ENCODE measurements around the gene SLAMF6. TPM values are rescaled to one million over a fixed set of nuclear protein-coding genes. Genes with fewer than 3 reads are reported as not detected.

The SLAMF6 gene
- total and polyA plus RNA-seq, 2 experiments from 2014 or later = not detected

DNA sequence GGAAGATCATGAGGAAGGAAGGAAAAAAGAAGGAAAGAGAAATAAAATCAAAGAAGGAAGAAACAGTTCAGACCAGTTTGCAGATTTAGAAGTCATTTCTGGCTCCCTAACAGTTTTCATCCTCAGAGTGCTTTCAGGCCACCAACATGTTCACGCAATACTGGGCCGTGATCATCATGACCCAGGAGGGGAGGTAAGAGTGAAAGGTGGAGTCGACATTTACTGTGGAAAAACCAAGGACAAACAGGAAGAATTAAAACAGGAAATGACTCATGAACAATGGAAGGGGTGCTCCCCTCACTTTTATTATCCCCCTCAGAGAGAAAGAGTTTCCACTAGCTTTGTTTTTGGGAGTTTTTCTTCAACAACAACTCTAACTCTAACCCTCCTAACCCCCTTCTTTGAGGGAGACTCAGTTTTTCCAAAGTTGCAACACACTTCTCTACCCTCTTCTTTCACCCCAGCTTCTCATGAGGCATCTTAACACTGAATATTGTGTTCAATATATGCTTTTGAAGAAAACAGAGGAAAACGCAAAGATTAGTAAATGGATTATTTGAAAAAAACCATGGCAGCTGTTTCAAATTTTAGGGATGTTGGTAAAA lies 62.3 kb downstream of the SLAMF6 start:
- no peak for DNase-seq (ENCODE audit: low spot score)
- no peaks in the 10 kb centered on the region for H3K9me3 ChIP-seq (ENCODE audit: low read depth)
- H4K20me1 ChIP-seq (ENCODE audit: insufficient read depth, poor library complexity, severe bottlenecking) = no peaks in the 10 kb centered on the region
- WGBS (ENCODE audit: low lambda C conversion rate, missing lambda C conversion rate) = 72% methylated on average over 4 of the region's 4 CpGs
- H3K4me2 ChIP-seq = no peak overlapping the region
- H2AFZ ChIP-seq = no peak overlapping the region
- no peaks in the 10 kb centered on the region for H3K79me2 ChIP-seq
- TF ChIP-seq EZH2 (IDR thresholded peaks at IDR 0.05; ENCODE audit: borderline replicate concordance) (no peak), EZH2phosphoT487 (IDR thresholded peaks at IDR 0.05; ENCODE audit: low read depth, severe bottlenecking, unreplicated experiment) (no peak)
- TF ChIP-seq, protein P1, sequence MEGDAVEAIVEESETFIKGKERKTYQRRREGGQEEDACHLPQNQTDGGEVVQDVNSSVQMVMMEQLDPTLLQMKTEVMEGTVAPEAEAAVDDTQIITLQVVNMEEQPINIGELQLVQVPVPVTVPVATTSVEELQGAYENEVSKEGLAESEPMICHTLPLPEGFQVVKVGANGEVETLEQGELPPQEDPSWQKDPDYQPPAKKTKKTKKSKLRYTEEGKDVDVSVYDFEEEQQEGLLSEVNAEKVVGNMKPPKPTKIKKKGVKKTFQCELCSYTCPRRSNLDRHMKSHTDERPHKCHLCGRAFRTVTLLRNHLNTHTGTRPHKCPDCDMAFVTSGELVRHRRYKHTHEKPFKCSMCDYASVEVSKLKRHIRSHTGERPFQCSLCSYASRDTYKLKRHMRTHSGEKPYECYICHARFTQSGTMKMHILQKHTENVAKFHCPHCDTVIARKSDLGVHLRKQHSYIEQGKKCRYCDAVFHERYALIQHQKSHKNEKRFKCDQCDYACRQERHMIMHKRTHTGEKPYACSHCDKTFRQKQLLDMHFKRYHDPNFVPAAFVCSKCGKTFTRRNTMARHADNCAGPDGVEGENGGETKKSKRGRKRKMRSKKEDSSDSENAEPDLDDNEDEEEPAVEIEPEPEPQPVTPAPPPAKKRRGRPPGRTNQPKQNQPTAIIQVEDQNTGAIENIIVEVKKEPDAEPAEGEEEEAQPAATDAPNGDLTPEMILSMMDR (IDR thresholded peaks at IDR 0.05; ENCODE audit: poor library complexity) = no peak
- no peak overlapping the region for H3K4me3 ChIP-seq
- no peaks in the 10 kb centered on the region for H3K9me2 ChIP-seq (replicated peaks; ENCODE audit: insufficient read depth)
- no peaks in the 10 kb centered on the region for H3K4me1 ChIP-seq (ENCODE audit: insufficient read depth)
- no peak overlapping the region for H3K27ac ChIP-seq
- no peaks in the 10 kb centered on the region for H3K27me3 ChIP-seq
- H3K36me3 ChIP-seq (replicated peaks; ENCODE audit: insufficient read depth, low read depth) = no peaks in the 10 kb centered on the region

- Histone ChIP-seq H3K4me3 (no peak overlapping the region), H3K27me3 (no peaks in the 10 kb centered on the region), H3K9me3 (ENCODE audit: low read depth) (no peaks in the 10 kb centered on the region), H3K27ac (no peak overlapping the region), H2AFZ (no peak overlapping the region), H3K79me2 (no peaks in the 10 kb centered on the region), H3K9me2 (replicated peaks; ENCODE audit: insufficient read depth) (no peaks in the 10 kb centered on the region), H3K4me1 (ENCODE audit: insufficient read depth) (no peaks in the 10 kb centered on the region), H3K4me2 (no peak overlapping the region), H3K36me3 (replicated peaks; ENCODE audit: insufficient read depth, low read depth) (no peaks in the 10 kb centered on the region), H4K20me1 (ENCODE audit: insufficient read depth, poor library complexity, severe bottlenecking) (no peaks in the 10 kb centered on the region)
- DNase-seq (ENCODE audit: low spot score) = no peak
- 90% methylated on average over 5 of the region's 5 CpGs for WGBS (ENCODE audit: low lambda C conversion rate, missing lambda C conversion rate)
- TF ChIP-seq, protein P1 (IDR thresholded peaks at IDR 0.05; ENCODE audit: poor library complexity) = no peak
- TF ChIP-seq EZH2phosphoT487 (IDR thresholded peaks at IDR 0.05; ENCODE audit: low read depth, severe bottlenecking, unreplicated experiment) = no peak
Measured at GRCh38 chr1:160460214-160460642, 62.8 kb downstream of the SLAMF6 start.

- Histone ChIP-seq H3K36me3 (replicated peaks; ENCODE audit: insufficient read depth, low read depth) (no peaks in the 10 kb centered on the region), H4K20me1 (ENCODE audit: insufficient read depth, poor library complexity, severe bottlenecking) (no peaks in the 10 kb centered on the region), H3K9me2 (replicated peaks; ENCODE audit: insufficient read depth) (no peaks in the 10 kb centered on the region), H3K4me2 (no peak overlapping the region), H3K27ac (no peak overlapping the region), H3K27me3 (no peaks in the 10 kb centered on the region), H2AFZ (no peak overlapping the region), H3K4me3 (no peak overlapping the region), H3K9me3 (ENCODE audit: low read depth) (no peaks in the 10 kb centered on the region), H3K4me1 (ENCODE audit: insufficient read depth) (no peaks in the 10 kb centered on the region), H3K79me2 (no peaks in the 10 kb centered on the region)
- no peak for DNase-seq (ENCODE audit: low spot score)
- no peak for TF ChIP-seq EZH2phosphoT487 (IDR thresholded peaks at IDR 0.05; ENCODE audit: low read depth, severe bottlenecking, unreplicated experiment)
- TF ChIP-seq EZH2 (IDR thresholded peaks at IDR 0.05; ENCODE audit: borderline replicate concordance) = no peak
- TF ChIP-seq, protein P1 (IDR thresholded peaks at IDR 0.05; ENCODE audit: poor library complexity) = no peak
- 89% methylated on average over 2 of the region's 2 CpGs for WGBS (ENCODE audit: low lambda C conversion rate, missing lambda C conversion rate)
Measured at GRCh38 chr1:160459687-160460086, 63.4 kb downstream of the SLAMF6 start.

All from hepatocyte (in vitro differentiated cells).